Measurements from ENCODE around the gene BCAN. TPM values are rescaled to one million over a fixed set of nuclear protein-coding genes. Genes with fewer than 3 reads are reported as not detected.

The BCAN gene
- total and polyA plus RNA-seq, 12 donors = 0.11 to 36.3 (median 5.6) TPM; not detected in 2

DNA sequence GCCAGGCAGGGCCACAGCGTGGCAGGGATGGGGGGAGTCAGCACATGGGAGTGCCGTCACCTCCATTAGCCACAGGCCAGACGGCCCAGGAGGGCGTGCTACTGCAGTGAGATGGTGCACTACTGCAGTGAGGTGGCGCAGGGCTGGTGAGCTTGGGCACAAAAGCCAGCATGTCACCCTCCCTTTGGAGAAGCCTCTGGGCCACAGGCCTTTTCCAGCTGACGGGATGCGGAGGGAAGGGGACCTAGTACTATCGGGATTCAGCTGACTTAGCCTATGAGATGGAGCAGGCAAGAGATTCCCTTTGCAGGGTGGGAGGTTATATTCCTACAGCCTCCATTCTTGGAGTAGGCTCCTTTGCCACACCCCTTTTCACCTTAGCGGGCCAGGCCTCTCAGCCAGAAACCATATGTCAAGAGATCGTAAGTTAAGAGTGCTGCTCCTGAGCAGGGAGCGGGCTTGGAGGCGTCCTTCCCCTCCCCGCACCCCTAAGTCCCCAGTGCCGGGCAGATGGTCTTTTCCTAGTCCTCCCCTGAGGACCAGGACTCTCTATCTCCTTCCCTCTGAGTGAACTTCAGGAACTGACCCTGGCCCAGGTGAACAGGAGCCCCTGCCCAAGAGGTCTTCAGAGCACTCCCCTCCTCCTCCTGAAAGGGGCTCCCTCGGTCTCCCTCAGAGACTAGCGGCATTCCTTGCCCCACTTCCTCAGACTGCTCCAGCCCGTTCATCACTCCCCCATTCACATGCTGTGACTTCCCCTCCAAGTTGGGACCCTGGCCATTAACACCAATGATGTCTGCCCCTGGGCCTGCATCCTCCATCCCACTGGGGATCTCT, 27.1 kb downstream of the BCAN start:
- WGBS, 4 donors = 87 to 94% (median 87%) methylated on average over 16 to 17 of the region's 17 CpGs
- no peak for DNase-seq
- H3K36me3 ChIP-seq (replicated peaks in 1 of 2) = no peaks in the 10 kb centered on the region
- H3K4me3 ChIP-seq = no peak overlapping the region
- TF ChIP-seq POLR2A (IDR thresholded peaks at IDR 0.05) = no peak
- TF ChIP-seq, protein P1, sequence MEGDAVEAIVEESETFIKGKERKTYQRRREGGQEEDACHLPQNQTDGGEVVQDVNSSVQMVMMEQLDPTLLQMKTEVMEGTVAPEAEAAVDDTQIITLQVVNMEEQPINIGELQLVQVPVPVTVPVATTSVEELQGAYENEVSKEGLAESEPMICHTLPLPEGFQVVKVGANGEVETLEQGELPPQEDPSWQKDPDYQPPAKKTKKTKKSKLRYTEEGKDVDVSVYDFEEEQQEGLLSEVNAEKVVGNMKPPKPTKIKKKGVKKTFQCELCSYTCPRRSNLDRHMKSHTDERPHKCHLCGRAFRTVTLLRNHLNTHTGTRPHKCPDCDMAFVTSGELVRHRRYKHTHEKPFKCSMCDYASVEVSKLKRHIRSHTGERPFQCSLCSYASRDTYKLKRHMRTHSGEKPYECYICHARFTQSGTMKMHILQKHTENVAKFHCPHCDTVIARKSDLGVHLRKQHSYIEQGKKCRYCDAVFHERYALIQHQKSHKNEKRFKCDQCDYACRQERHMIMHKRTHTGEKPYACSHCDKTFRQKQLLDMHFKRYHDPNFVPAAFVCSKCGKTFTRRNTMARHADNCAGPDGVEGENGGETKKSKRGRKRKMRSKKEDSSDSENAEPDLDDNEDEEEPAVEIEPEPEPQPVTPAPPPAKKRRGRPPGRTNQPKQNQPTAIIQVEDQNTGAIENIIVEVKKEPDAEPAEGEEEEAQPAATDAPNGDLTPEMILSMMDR (IDR thresholded peaks at IDR 0.05) = no peak
- H3K27me3 ChIP-seq = no peaks in the 10 kb centered on the region
- no peaks in the 10 kb centered on the region for H3K9me3 ChIP-seq (replicated peaks in 1 of 3)
- intact Hi-C loops (cut with DNase I) = no loop called here
- H3K4me1 ChIP-seq (replicated peaks in 1 of 2) = peaks cover 7 to 27% of the 10 kb centered on the region in 2 donors
- H3K27ac ChIP-seq = peak overlapping the region in 1 of 5 donors; percentile 21

DNA sequence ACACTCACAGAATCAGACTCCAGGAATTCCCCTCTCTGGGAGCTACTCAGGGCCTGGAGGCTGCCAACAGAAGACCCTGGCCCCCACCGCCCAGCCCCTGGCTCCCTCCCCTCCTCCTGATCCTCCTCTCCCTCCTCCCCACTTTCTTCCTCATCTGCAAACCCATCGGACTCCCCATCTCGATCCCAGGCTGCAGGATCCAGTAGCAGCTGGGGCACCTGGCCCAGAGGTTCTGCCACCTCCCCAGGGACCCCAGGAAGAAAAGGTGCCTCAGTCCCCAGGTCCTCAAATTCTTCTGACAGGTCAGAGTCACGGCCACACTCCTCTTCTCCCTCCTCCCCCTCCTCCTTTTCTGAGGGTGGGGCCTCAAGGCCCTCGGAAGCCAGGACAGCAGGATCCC, 27.9 kb downstream of the BCAN start:
- intact Hi-C loops (cut with DNase I) = no loop called here
- DNase-seq = no peak
- TF ChIP-seq POLR2A (IDR thresholded peaks at IDR 0.05) = no peak
- TF ChIP-seq, protein P1 (IDR thresholded peaks at IDR 0.05) = no peak
- no peak overlapping the region for H3K27ac ChIP-seq
- no peaks in the 10 kb centered on the region for H3K9me3 ChIP-seq (replicated peaks in 1 of 3)
- 61 to 67% (median 64%) methylated on average over 4 to 5 of the region's 5 CpGs for WGBS, 4 donors
- peaks cover 4% of the 10 kb centered on the region for H3K27me3 ChIP-seq
- H3K4me3 ChIP-seq = no peak overlapping the region
- H3K36me3 ChIP-seq (replicated peaks in 1 of 2) = no peaks in the 10 kb centered on the region
- peaks cover 0 to 19% of the 10 kb centered on the region in 2 donors for H3K4me1 ChIP-seq (replicated peaks in 1 of 2)

DNA sequence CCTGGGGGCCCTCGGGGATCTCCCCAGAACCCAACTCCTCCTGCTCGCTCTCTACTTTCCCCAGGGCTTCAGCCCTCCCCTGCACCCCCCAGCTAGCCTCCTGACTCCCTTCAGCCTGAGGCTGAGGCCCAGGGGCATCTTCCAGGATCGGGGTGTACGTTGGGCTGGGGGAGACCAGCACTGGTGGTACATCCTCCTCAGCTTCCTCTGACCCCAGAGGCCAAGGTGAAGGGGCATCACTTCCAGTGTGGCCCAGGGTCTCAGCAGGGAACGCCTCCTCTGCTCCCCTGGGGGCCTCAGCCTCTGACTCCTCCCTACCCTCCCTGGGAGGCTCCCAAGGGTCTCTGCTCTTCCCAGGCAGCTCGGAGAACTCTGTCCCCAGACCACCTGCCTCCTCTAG, 28.4 kb downstream of the BCAN start:
- Histone ChIP-seq H3K4me1 (replicated peaks in 1 of 2) (peaks cover 0 to 13% of the 10 kb centered on the region in 2 donors), H3K27me3 (peaks cover 7% of the 10 kb centered on the region), H3K4me3 (no peak overlapping the region), H3K36me3 (replicated peaks in 1 of 2) (no peaks in the 10 kb centered on the region), H3K27ac (no peak overlapping the region), H3K9me3 (replicated peaks in 1 of 3) (no peaks in the 10 kb centered on the region)
- 65 to 92% (median 75%) methylated on average over 5 to 6 of the region's 6 CpGs for WGBS, 4 donors
- intact Hi-C loops (cut with DNase I) = no loop called here
- DNase-seq = no peak
- TF ChIP-seq, protein P1 (IDR thresholded peaks at IDR 0.05) = no peak
- TF ChIP-seq POLR2A (IDR thresholded peaks at IDR 0.05) = no peak

DNA sequence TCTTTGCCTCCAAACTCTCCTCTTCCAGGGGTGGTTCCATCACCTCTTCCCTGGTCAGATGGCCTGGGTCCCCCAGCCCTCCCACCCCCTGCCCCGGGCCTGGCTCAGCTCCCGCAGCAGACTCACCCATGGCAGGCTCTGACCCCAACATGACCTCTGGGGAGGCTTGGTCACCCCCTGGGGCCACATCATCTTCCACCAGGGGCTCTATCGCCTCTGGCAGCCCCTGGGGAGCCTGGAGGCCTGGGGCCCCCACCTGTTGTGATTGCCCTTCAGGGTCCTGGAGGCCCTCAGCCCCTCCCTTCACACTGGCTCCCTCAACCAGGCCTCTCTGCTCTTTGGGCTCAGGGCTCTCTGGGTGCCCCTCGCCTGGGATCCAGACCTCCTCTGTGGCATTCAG, 28.9 kb downstream of the BCAN start:
- H3K9me3 ChIP-seq (replicated peaks in 1 of 3) = no peaks in the 10 kb centered on the region
- no peaks in the 10 kb centered on the region for H3K36me3 ChIP-seq (replicated peaks in 1 of 2)
- intact Hi-C loops (cut with DNase I) = no loop called here
- TF ChIP-seq, protein P1 (IDR thresholded peaks at IDR 0.05) = no peak
- no peak for TF ChIP-seq POLR2A (IDR thresholded peaks at IDR 0.05)
- peaks cover 0 to 10% of the 10 kb centered on the region in 2 donors for H3K4me1 ChIP-seq (replicated peaks in 1 of 2)
- DNase-seq = no peak
- no peak overlapping the region for H3K4me3 ChIP-seq
- 68 to 92% (median 72%) methylated on average over 1 to 4 of the region's 4 CpGs for WGBS, 4 donors
- H3K27me3 ChIP-seq = peaks cover 7% of the 10 kb centered on the region
- H3K27ac ChIP-seq = no peak overlapping the region

Data from adrenal gland (tissue), 12 donors.